Neural cell (in vitro differentiated cells): ENCODE measurements around the gene DIAPH1.

Experiments used
- EP300 ChIP-seq: fragments of 450-650 bp; conservative IDR thresholded peaks from 2 replicates; pipeline ENCODE4 v1.6.1; 2014; ENCODE audit warnings: antibody characterized with exemption, mild to moderate bottlenecking, moderate library complexity; ENCODE audit not compliant: poor library complexity, severe bottlenecking
- EZH2 ChIP-seq: fragments of 200-600, 300-800 bp; shearing (Covaris generic), sonication (generic); IDR thresholded peaks from 2 replicates; pipeline ENCODE4 v1.6.1; 2014; ENCODE audit warnings: antibody characterized with exemption, low read length, borderline replicate concordance, mild to moderate bottlenecking; ENCODE audit not compliant: insufficient read depth, poor library complexity, severe bottlenecking
- POLR2AphosphoS5 ChIP-seq: IDR thresholded peaks from 2 replicates; pipeline ENCODE4 v1.6.1; 2012
- RAD21 ChIP-seq: fragments of 450-650 bp; conservative IDR thresholded peaks from 2 replicates; pipeline ENCODE4 v1.6.1; 2014; ENCODE audit warnings: antibody characterized with exemption, mild to moderate bottlenecking, moderate library complexity
- REST ChIP-seq: IDR thresholded peaks from 2 replicates; pipeline ENCODE4 v1.6.1; 2012; ENCODE audit warnings: borderline replicate concordance
- TAF1 ChIP-seq: IDR thresholded peaks from 2 replicates; pipeline ENCODE4 v1.6.1; 2012; ENCODE audit warnings: low read depth
- TF ChIP-seq, protein P1 (sequence below): fragments of 450-650 bp; IDR thresholded peaks from 2 replicates; pipeline ENCODE4 v1.5.1; 2014; ENCODE audit warnings: antibody characterized with exemption, mild to moderate bottlenecking, moderate library complexity; ENCODE audit not compliant: poor library complexity, severe bottlenecking

DNA sequence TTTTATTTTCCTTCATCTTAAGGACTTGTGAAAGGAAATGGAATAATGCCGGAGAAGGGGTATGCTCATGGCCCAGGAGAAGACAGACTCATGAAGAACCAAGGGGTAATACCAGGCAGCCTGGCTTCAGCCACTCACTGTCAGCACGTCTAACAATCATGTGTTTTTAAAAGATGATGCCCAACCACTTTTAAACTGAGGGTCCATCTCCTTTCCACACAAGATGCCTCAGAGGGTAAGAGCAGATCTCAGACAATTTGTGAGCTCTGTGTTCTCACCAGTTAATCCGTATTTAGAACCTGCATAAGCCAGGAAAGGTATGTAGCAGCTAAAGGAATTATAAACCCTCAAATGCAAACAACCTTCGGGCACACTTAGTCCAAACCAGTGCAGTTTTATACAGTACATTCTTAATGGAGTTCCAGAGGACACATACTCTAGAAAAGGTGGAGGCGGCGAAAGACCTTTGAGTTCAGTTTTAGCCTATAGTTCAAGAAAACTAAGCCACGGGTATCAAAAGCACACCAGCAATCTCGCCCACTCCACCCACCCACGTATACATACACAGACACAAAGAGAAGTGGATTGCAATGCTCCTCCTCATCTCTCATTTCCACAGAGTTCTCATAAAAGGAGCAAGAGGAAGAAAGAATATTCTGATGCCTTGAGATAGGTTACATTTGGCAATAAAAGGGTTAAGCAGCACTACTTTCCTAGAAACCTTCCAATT is 2.6 kb downstream of the DIAPH1 start:
- TF ChIP-seq, protein P1, sequence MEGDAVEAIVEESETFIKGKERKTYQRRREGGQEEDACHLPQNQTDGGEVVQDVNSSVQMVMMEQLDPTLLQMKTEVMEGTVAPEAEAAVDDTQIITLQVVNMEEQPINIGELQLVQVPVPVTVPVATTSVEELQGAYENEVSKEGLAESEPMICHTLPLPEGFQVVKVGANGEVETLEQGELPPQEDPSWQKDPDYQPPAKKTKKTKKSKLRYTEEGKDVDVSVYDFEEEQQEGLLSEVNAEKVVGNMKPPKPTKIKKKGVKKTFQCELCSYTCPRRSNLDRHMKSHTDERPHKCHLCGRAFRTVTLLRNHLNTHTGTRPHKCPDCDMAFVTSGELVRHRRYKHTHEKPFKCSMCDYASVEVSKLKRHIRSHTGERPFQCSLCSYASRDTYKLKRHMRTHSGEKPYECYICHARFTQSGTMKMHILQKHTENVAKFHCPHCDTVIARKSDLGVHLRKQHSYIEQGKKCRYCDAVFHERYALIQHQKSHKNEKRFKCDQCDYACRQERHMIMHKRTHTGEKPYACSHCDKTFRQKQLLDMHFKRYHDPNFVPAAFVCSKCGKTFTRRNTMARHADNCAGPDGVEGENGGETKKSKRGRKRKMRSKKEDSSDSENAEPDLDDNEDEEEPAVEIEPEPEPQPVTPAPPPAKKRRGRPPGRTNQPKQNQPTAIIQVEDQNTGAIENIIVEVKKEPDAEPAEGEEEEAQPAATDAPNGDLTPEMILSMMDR: no peak
- TF ChIP-seq TAF1 (no peak), POLR2AphosphoS5 (no peak), REST (no peak), EZH2 (no peak), EP300 (no peak), RAD21 (no peak)
